Aorta (tissue), 4 donors: ENCODE data around the gene HOXD13. TPM values are rescaled to one million over a fixed set of nuclear protein-coding genes. Genes with fewer than 3 reads are reported as not detected.

ENCODE experiments used
- polyA plus RNA-seq, 2 donors: library from polyadenylated mRNA; stranded (reverse); fragments of 200-250 nt; gene quantifications; one replicate each; pipeline ENCODE4 v1.2.3, GENCODE V29; 2013
- total RNA-seq, 2 donors: library from RNA; stranded (reverse); fragmentation: NEBNext Ultra II Directional; extraction: Animal tissue kit (Norgen Biotek cat#: 25700); gene quantifications; one replicate each; pipeline ENCODE4 v1.2.1, GENCODE V29; 2021
- donor health status: healthy with polysubstance abuse.
- donor health status: Bipolar disorder and iron deficiency.
- donor health status: DM: no; HTN: no; CAD: no.
- donor health status: DM: yes; HTN: yes; CAD: no.

The HOXD13 gene
- total and polyA plus RNA-seq, 4 donors, result not detected

Other genes starting within 250 kb of the HOXD13 start
- gene LNPK, start 90.5 kb upstream of the HOXD13 start, total RNA-seq, result 10 to 100 TPM; 34.2 to 40.7 TPM
- gene LNPK, start 90.5 kb upstream of the HOXD13 start, polyA plus RNA-seq, result 1 to 10 TPM; 7.0 to 7.9 TPM
- not detected for gene EVX2, start 8.8 kb upstream of the HOXD13 start, total RNA-seq
- not detected for gene EVX2, start 8.8 kb upstream of the HOXD13 start, polyA plus RNA-seq
- not detected for gene HOXD12, start 7.1 kb downstream of the HOXD13 start, total RNA-seq
- not detected for gene HOXD12, start 7.1 kb downstream of the HOXD13 start, polyA plus RNA-seq
- gene HOXD11, start 14.6 kb downstream of the HOXD13 start, total RNA-seq, result under 1 TPM in 1 of 2 donors, not detected in 1; 0.29 TPM
- not detected for gene HOXD11, start 14.6 kb downstream of the HOXD13 start, polyA plus RNA-seq
- gene HOXD10, start 24.1 kb downstream of the HOXD13 start, total RNA-seq, result 1 to 10 TPM in 1 of 2 donors, not detected in 1; 1.4 TPM
- gene HOXD10, start 24.1 kb downstream of the HOXD13 start, polyA plus RNA-seq, result not detected
- 1 to 10 TPM; 1.8 to 2.3 TPM for gene HOXD9, start 30.0 kb downstream of the HOXD13 start, total RNA-seq
- gene HOXD9, start 30.0 kb downstream of the HOXD13 start, polyA plus RNA-seq, result under 1 TPM in 1 of 2 donors, not detected in 1; 0.08 TPM
- gene HOXD8, start 37.0 kb downstream of the HOXD13 start, total RNA-seq, result 10 to 100 TPM; 11.5 to 14.4 TPM
- gene HOXD8, start 37.0 kb downstream of the HOXD13 start, polyA plus RNA-seq, result 1 to 10 TPM; 2.5 to 7.3 TPM
- 1 to 10 TPM; 7.7 to 9.8 TPM for gene HOXD4, start 58.8 kb downstream of the HOXD13 start, total RNA-seq
- gene HOXD4, start 58.8 kb downstream of the HOXD13 start, polyA plus RNA-seq, result 1 to 10 TPM in 1 of 2 donors, not detected in 1; 7.7 TPM
- gene HOXD3, start 64.6 kb downstream of the HOXD13 start, total RNA-seq, result 10 to 100 TPM in 1 of 2 donors, 1 to 10 TPM in 1; 9.8 to 13.4 TPM
- gene HOXD3, start 64.6 kb downstream of the HOXD13 start, polyA plus RNA-seq, result 1 to 10 TPM; 1.5 to 2.3 TPM
- gene HOXD1, start 95.9 kb downstream of the HOXD13 start, total RNA-seq, result 1 to 10 TPM; 1.1 to 2.2 TPM
- gene HOXD1, start 95.9 kb downstream of the HOXD13 start, polyA plus RNA-seq, result 1 to 10 TPM in 1 of 2 donors, under 1 TPM in 1; 0.31 to 1.0 TPM
- gene MTX2, start 176.7 kb downstream of the HOXD13 start, total RNA-seq, result 10 to 100 TPM; 18.0 to 18.5 TPM
- 10 to 100 TPM; 26.5 to 31.3 TPM for gene MTX2, start 176.7 kb downstream of the HOXD13 start, polyA plus RNA-seq